ENCODE results near the gene BPIFB2.

GRCh38 chr20:32991383-32991782 is 16.1 kb upstream of the BPIFB2 start:
- TF ChIP-seq CTCF (conservative IDR thresholded peaks at IDR 0.05) = no peak
- TF ChIP-seq ZFX (IDR thresholded peaks at IDR 0.05) = no peak

All from C4-2B (cell line).